ENCODE measurements around the gene PATJ.

Gene PATJ

GRCh38 chr1:61898658-61899057 lies 156.4 kb downstream of the PATJ start:
- Histone ChIP-seq H3K27me3 (ENCODE audit: control insufficient read depth in 1 of 2, insufficient read depth in 2 of 2, low read length in 2 of 2) (no peaks in the 10 kb centered on the region), H3K9me3 (ENCODE audit: low read length) (no peaks in the 10 kb centered on the region), H3K9ac (ENCODE audit: low read length) (no peak overlapping the region), H3K4me1 (ENCODE audit: insufficient read depth, low read length) (no peaks in the 10 kb centered on the region), H3K27ac (ENCODE audit: low read depth, low read length) (no peak overlapping the region), H3K36me3 (ENCODE audit: insufficient read depth, low read length) (no peaks in the 10 kb centered on the region), H3K4me3 (ENCODE audit: low read depth in 1 of 2, low read length in 2 of 2) (no peak overlapping the region)

DNA sequence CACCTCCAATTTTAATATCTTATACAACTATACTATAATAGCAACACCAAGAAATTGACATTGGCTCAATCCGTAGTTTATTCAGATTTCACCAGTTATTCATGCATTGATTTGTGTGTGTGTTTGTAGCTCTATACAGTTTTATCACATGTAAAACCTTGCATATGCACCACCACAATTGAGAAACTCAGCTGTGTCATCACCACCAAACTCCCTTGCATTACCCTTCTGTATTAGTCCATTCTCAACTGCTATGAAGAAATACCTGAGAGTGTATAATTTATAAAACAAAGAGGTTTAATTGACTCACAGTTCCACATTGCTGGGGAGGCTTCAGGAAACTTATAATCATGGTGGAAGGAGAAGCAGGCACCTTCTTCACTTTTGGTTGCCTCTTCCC lies 162.1 kb downstream of the PATJ start:
- Histone ChIP-seq H3K27ac (ENCODE audit: low read depth, low read length) (no peak overlapping the region), H3K36me3 (ENCODE audit: insufficient read depth, low read length) (no peaks in the 10 kb centered on the region)

DNA sequence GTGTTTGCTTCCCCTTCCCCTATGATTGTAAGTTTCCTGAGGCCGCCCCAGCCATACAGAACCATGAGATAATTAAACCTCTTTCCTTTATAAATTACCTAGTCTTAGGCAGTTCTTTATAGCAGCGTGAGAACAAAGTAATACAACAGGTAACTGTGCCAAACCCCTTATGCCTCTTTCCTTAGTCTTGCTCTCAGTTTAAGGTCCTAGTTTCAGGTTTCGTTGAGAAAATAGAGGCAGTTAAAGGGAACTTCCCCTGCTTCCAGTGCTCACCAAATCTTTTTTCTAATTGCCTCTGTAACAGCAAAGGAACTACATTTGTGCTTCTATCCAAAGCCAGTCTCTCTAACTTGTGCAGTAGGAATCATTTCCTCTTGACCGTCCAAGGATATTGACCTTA lies 164.8 kb downstream of the PATJ start:
- no peaks in the 10 kb centered on the region for H3K9me3 ChIP-seq (ENCODE audit: low read length)
- peaks cover 5% of the 10 kb centered on the region for H3K4me1 ChIP-seq (ENCODE audit: insufficient read depth, low read length)
- H3K36me3 ChIP-seq (ENCODE audit: insufficient read depth, low read length): no peaks in the 10 kb centered on the region
- H3K27ac ChIP-seq (ENCODE audit: low read depth, low read length): no peak overlapping the region
- H3K9ac ChIP-seq (ENCODE audit: low read length): no peak overlapping the region
- no peak overlapping the region for H3K4me3 ChIP-seq (ENCODE audit: low read depth in 1 of 2, low read length in 2 of 2)
- H3K27me3 ChIP-seq (ENCODE audit: control insufficient read depth in 1 of 2, insufficient read depth in 2 of 2, low read length in 2 of 2): no peaks in the 10 kb centered on the region

More for the DNA sequence above, 162.1 kb downstream of the PATJ start:
- no peak overlapping the region for H3K9ac ChIP-seq (ENCODE audit: low read length)
- H3K9me3 ChIP-seq (ENCODE audit: low read length): no peaks in the 10 kb centered on the region
- peaks cover 5% of the 10 kb centered on the region for H3K4me1 ChIP-seq (ENCODE audit: insufficient read depth, low read length)
- no peaks in the 10 kb centered on the region for H3K27me3 ChIP-seq (ENCODE audit: control insufficient read depth in 1 of 2, insufficient read depth in 2 of 2, low read length in 2 of 2)
- H3K4me3 ChIP-seq (ENCODE audit: low read depth in 1 of 2, low read length in 2 of 2): no peak overlapping the region

DNA sequence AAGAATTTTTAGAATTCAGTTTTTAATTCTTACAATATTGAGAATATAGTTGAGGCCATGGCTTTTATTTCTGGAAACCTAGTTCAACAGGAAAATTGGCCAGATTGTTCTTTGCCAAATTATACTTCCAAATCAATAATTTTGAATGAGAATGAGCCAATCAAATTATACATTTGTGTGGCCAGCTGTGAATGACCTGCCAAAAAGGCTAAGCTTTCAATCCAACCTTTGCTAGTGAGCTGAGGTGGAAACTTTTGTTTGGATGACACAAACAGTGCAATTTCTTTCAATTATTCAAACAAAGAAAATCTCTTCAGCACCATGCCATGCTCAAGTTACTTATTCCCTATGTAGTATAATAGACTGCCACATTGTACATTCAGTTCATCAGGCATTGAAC lies 167.8 kb downstream of the PATJ start:
- H3K9me3 ChIP-seq (ENCODE audit: low read length): no peaks in the 10 kb centered on the region
- no peaks in the 10 kb centered on the region for H3K27me3 ChIP-seq (ENCODE audit: control insufficient read depth in 1 of 2, insufficient read depth in 2 of 2, low read length in 2 of 2)
- no peaks in the 10 kb centered on the region for H3K36me3 ChIP-seq (ENCODE audit: insufficient read depth, low read length)
- no peak overlapping the region for H3K4me3 ChIP-seq (ENCODE audit: low read depth in 1 of 2, low read length in 2 of 2)
- H3K9ac ChIP-seq (ENCODE audit: low read length): no peak overlapping the region
- H3K27ac ChIP-seq (ENCODE audit: low read depth, low read length): no peak overlapping the region
- peaks cover 5% of the 10 kb centered on the region for H3K4me1 ChIP-seq (ENCODE audit: insufficient read depth, low read length)

DNA sequence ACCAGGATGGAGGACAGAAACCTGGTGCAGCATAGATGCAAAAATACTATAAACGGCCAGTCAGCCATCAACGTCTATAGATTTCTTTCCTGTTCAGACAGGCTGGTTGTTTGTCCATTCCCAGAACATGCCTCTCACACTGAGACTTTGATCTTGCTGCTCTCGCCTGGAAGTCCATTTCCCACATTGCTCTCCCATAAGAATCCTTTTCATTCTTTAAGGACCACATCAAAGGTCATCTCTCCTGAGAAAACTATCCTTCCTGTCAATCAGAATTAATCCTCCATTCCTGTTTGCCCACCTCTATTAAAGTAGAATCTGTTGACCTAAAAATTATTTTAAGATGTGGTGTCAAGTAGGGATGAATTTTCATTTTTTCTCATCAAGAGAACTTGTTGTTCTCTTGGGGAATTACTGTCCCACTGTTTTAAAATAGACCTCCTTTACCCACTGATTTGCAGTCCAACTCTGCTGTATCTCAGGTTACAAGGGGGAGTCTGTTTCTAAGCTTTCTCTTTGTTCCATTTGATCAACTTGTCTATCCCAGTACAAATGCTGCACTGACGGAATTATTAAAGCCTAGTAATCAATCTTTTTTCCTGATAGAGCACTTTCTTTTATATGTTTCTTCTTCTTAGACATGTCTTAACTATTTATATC lies 172.7 kb downstream of the PATJ start:
- Histone ChIP-seq H3K27ac (ENCODE audit: low read depth, low read length) (no peak overlapping the region), H3K4me3 (ENCODE audit: low read depth in 1 of 2, low read length in 2 of 2) (no peak overlapping the region), H3K4me1 (ENCODE audit: insufficient read depth, low read length) (no peaks in the 10 kb centered on the region), H3K36me3 (ENCODE audit: insufficient read depth, low read length) (no peaks in the 10 kb centered on the region), H3K27me3 (ENCODE audit: control insufficient read depth in 1 of 2, insufficient read depth in 2 of 2, low read length in 2 of 2) (no peaks in the 10 kb centered on the region), H3K9me3 (ENCODE audit: low read length) (no peaks in the 10 kb centered on the region), H3K9ac (ENCODE audit: low read length) (no peak overlapping the region)

GRCh38 chr1:61921435-61921834 lies 179.2 kb downstream of the PATJ start:
- Histone ChIP-seq H3K4me3 (ENCODE audit: low read depth in 1 of 2, low read length in 2 of 2) (no peak overlapping the region), H3K4me1 (ENCODE audit: insufficient read depth, low read length) (no peaks in the 10 kb centered on the region), H3K27ac (ENCODE audit: low read depth, low read length) (no peak overlapping the region), H3K27me3 (ENCODE audit: control insufficient read depth in 1 of 2, insufficient read depth in 2 of 2, low read length in 2 of 2) (no peaks in the 10 kb centered on the region), H3K9ac (ENCODE audit: low read length) (no peak overlapping the region), H3K36me3 (ENCODE audit: insufficient read depth, low read length) (no peaks in the 10 kb centered on the region), H3K9me3 (ENCODE audit: low read length) (no peaks in the 10 kb centered on the region)

DNA sequence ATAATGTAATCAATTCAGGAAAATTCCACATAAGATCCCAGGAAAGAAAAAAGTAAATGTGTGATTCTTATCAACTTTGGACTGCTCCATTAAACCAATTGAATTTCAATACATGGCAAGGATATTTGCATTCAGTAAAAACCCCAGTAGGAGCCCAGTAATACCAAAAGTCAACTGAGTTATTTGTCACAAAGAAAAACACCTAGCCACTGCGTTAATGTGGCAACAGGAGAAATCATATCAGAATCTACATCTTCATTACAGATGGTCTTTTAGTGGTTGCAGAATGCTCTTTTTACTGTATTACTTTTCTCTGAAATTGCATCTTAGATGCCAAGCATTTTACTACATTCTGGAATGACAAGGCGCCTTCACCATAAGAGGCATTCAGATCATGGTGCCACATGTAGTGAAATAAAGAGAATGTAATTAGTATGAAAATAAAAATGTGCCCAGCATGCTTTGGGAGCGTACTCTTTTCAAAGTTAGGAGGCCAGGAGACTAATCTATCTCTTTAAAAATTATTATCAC lies 180.7 kb downstream of the PATJ start:
- Histone ChIP-seq H3K4me3 (ENCODE audit: low read depth in 1 of 2, low read length in 2 of 2) (no peak overlapping the region), H3K4me1 (ENCODE audit: insufficient read depth, low read length) (no peaks in the 10 kb centered on the region), H3K9me3 (ENCODE audit: low read length) (no peaks in the 10 kb centered on the region), H3K36me3 (ENCODE audit: insufficient read depth, low read length) (no peaks in the 10 kb centered on the region), H3K27me3 (ENCODE audit: control insufficient read depth in 1 of 2, insufficient read depth in 2 of 2, low read length in 2 of 2) (no peaks in the 10 kb centered on the region), H3K27ac (ENCODE audit: low read depth, low read length) (no peak overlapping the region), H3K9ac (ENCODE audit: low read length) (no peak overlapping the region)

DNA sequence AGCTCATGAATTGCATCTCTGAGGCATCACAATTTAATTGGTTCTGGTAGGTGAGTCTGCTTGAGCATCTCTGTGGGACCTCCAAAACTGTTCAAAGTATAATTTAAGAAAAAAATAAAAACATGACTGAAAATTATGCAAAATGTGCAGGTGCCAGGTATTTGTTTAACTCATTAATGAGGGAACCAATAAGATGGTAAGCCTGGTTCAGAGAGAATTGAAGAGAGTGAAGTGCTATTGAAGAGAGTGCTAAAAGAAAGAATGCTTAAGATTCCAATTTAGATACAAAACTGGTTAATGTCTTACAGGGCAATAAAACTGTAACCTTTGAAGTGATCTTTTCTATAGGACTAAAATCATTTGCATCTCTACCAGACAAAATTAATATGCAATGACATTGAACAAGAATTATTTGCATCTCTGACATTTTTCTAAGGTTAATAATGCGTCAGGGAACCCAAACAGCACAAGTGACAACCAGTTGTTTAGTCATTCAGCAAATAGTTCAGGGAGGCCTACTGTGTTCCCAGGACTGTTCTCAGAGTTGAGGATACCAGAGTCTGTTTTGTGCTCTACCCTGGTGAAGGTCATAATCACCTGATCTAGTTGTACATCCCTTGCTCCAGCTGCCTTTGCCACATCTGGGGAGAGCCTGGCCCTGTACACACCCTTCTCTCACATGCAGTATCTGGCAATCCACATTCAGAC lies 183.5 kb downstream of the PATJ start:
- H3K4me3 ChIP-seq (ENCODE audit: low read depth in 1 of 2, low read length in 2 of 2): no peak overlapping the region
- H3K27me3 ChIP-seq (ENCODE audit: control insufficient read depth in 1 of 2, insufficient read depth in 2 of 2, low read length in 2 of 2): no peaks in the 10 kb centered on the region
- no peaks in the 10 kb centered on the region for H3K36me3 ChIP-seq (ENCODE audit: insufficient read depth, low read length)
- no peak overlapping the region for H3K9ac ChIP-seq (ENCODE audit: low read length)
- no peak overlapping the region for H3K27ac ChIP-seq (ENCODE audit: low read depth, low read length)
- H3K4me1 ChIP-seq (ENCODE audit: insufficient read depth, low read length): no peaks in the 10 kb centered on the region
- no peaks in the 10 kb centered on the region for H3K9me3 ChIP-seq (ENCODE audit: low read length)

DNA sequence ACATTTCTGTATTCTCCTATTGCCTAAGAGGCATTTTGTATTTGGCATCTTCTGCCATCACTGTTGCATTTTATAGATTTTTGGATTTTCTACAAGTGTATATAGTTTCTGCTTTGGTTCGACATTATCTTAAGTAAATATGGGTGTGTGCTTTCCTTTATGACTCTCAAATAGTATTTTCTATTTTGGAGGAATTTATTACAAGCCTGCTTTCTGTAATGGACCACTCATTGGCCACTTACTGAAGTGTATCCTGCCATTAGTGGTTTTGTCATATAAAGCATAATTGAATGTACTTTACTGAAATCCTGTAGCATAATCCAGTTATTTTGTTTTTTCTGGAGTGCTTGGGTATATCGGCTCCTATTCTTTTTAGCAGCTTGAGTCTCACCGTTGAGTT lies 184.3 kb downstream of the PATJ start:
- Histone ChIP-seq H3K9ac (ENCODE audit: low read length) (no peak overlapping the region), H3K36me3 (ENCODE audit: insufficient read depth, low read length) (no peaks in the 10 kb centered on the region), H3K9me3 (ENCODE audit: low read length) (no peaks in the 10 kb centered on the region), H3K4me3 (ENCODE audit: low read depth in 1 of 2, low read length in 2 of 2) (no peak overlapping the region), H3K27ac (ENCODE audit: low read depth, low read length) (no peak overlapping the region), H3K4me1 (ENCODE audit: insufficient read depth, low read length) (no peaks in the 10 kb centered on the region), H3K27me3 (ENCODE audit: control insufficient read depth in 1 of 2, insufficient read depth in 2 of 2, low read length in 2 of 2) (no peaks in the 10 kb centered on the region)

- Histone ChIP-seq H3K27me3 (ENCODE audit: control insufficient read depth in 1 of 2, insufficient read depth in 2 of 2, low read length in 2 of 2) (no peaks in the 10 kb centered on the region), H3K4me1 (ENCODE audit: insufficient read depth, low read length) (no peaks in the 10 kb centered on the region), H3K27ac (ENCODE audit: low read depth, low read length) (no peak overlapping the region), H3K9me3 (ENCODE audit: low read length) (no peaks in the 10 kb centered on the region), H3K36me3 (ENCODE audit: insufficient read depth, low read length) (no peaks in the 10 kb centered on the region), H3K9ac (ENCODE audit: low read length) (no peak overlapping the region), H3K4me3 (ENCODE audit: low read depth in 1 of 2, low read length in 2 of 2) (no peak overlapping the region)
Observed at GRCh38 chr1:61930116-61930645, 187.9 kb downstream of the PATJ start.

DNA sequence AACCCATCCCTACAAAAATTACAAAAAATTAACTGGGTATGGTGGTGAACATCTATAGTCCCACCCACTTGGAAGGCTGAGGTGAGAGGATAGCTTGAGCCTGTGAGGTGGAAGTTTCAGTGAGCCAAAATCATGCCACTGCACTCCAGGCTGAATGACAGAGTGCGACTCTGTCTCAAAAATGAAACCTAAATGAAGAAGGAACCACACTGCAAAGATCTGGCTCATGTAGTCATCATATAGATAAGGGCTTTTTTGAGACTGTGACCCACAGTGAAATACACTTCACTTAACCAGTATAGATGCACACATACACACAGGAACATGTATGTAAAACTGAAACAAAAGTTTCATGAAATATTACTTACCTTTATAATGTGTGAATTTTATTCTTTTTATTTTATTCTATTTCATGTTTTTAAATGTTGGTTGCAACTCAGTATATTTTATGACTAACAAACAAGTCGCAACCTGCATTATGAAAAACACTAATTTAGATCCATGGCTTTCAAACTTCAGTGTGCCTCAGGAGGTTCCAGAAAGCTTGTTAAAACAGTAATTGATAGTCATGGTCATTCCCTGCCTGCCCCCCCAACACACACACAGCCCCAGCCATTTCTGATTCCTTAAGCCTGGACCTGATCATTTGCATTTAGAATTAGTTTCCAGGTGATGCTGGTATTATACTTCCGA lies 189.5 kb downstream of the PATJ start:
- Histone ChIP-seq H3K36me3 (ENCODE audit: insufficient read depth, low read length) (no peaks in the 10 kb centered on the region), H3K9ac (ENCODE audit: low read length) (no peak overlapping the region), H3K4me3 (ENCODE audit: low read depth in 1 of 2, low read length in 2 of 2) (no peak overlapping the region)

More for the DNA sequence above, 189.5 kb downstream of the PATJ start:
- H3K27me3 ChIP-seq (ENCODE audit: control insufficient read depth in 1 of 2, insufficient read depth in 2 of 2, low read length in 2 of 2): no peaks in the 10 kb centered on the region
- H3K27ac ChIP-seq (ENCODE audit: low read depth, low read length): no peak overlapping the region
- H3K4me1 ChIP-seq (ENCODE audit: insufficient read depth, low read length): no peaks in the 10 kb centered on the region
- no peaks in the 10 kb centered on the region for H3K9me3 ChIP-seq (ENCODE audit: low read length)

Measured in muscle layer of colon (tissue), 2 donors.